HepG2 (cell line): ENCODE data around the gene HOMEZ. TPM values are rescaled to one million over a fixed set of nuclear protein-coding genes. Genes with fewer than 3 reads are reported as not detected.

ENCODE experiments used
- ATF7-NPFF ChIP-seq: sonication (generic); formaldehyde crosslinking; IDR thresholded peaks from 2 replicates; pipeline ENCODE4 v1.8.1; 2023; ENCODE audit warnings: mild to moderate bottlenecking, low read depth, missing genetic modification reagents, moderate library complexity
- BCL6 ChIP-seq: IDR thresholded peaks from 2 replicates; pipeline ENCODE4 v1.6.1; 2016; ENCODE audit warnings: missing genetic modification reagents, missing compliant biosample characterization
- ETV6 ChIP-seq: sonication (generic); formaldehyde crosslinking; conservative IDR thresholded peaks from 2 replicates; pipeline ENCODE4 v1.4.0; 2020; ENCODE audit warnings: missing genetic modification reagents
- FOSL2 ChIP-seq: sonication (generic); formaldehyde crosslinking; IDR thresholded peaks from 2 replicates; pipeline ENCODE4 v1.4.0; 2020; ENCODE audit warnings: missing genetic modification reagents
- FOXK2 ChIP-seq: fragments of 450-650 bp; IDR thresholded peaks from 2 replicates; pipeline ENCODE4 v1.6.1; 2016
- ISX ChIP-seq: sonication (generic); formaldehyde crosslinking; conservative IDR thresholded peaks from 2 replicates; pipeline ENCODE4 v1.5.0; 2020; ENCODE audit warnings: missing genetic modification reagents
- KMT2A ChIP-seq: sonication (generic); formaldehyde crosslinking; IDR thresholded peaks from 2 replicates; pipeline ENCODE4 v1.4.0; 2020; ENCODE audit warnings: missing genetic modification reagents
- MZF1 ChIP-seq: sonication (generic); formaldehyde crosslinking; IDR thresholded peaks from 2 replicates; pipeline ENCODE4 v1.8.1; 2023; ENCODE audit warnings: mild to moderate bottlenecking, missing genetic modification reagents, borderline replicate concordance
- NR2F6 ChIP-seq, 2 experiments: IDR thresholded peaks; 2 replicates each; pipeline ENCODE4 v1.6.1; 2016; ENCODE audit warnings: antibody characterized with exemption in 1 of 2, mild to moderate bottlenecking in 1 of 2
- PITX1 ChIP-seq: sonication (generic); formaldehyde crosslinking; IDR thresholded peaks from 2 replicates; pipeline ENCODE4 v1.5.1; 2020; ENCODE audit warnings: mild to moderate bottlenecking, missing genetic modification reagents
- PPARG ChIP-seq: conservative IDR thresholded peaks from 2 replicates; pipeline ENCODE4 v1.6.1; 2016; ENCODE audit warnings: missing biosample characterization, missing genetic modification reagents
- SOX5 ChIP-seq: IDR thresholded peaks from 2 replicates; pipeline ENCODE4 v1.6.1; 2016; ENCODE audit warnings: borderline replicate concordance
- ZNF354B ChIP-seq: sonication (generic); formaldehyde crosslinking; IDR thresholded peaks from 2 replicates; pipeline ENCODE4 v1.8.0; 2022; ENCODE audit warnings: mild to moderate bottlenecking, missing genetic modification reagents
- ZNF484 ChIP-seq: sonication (generic); formaldehyde crosslinking; IDR thresholded peaks from 2 replicates; pipeline ENCODE4 v1.5.1; 2020; ENCODE audit warnings: mild to moderate bottlenecking, low read depth, missing genetic modification reagents, borderline replicate concordance
- ZNF672 ChIP-seq: sonication (generic); formaldehyde crosslinking; IDR thresholded peaks from 2 replicates; pipeline ENCODE4 v1.8.1; 2022; ENCODE audit warnings: missing genetic modification reagents
- ZNF737 ChIP-seq: sonication (generic); formaldehyde crosslinking; IDR thresholded peaks from 2 replicates; pipeline ENCODE4 v1.5.0; 2020; ENCODE audit warnings: missing genetic modification reagents, mild to moderate bottlenecking, borderline replicate concordance
- ZNF761 ChIP-seq: sonication (generic); formaldehyde crosslinking; conservative IDR thresholded peaks from 2 replicates; pipeline ENCODE4 v1.4.0; 2020; ENCODE audit warnings: mild to moderate bottlenecking, missing genetic modification reagents
- ZNF768 ChIP-seq: sonication (generic); formaldehyde crosslinking; IDR thresholded peaks from 2 replicates; pipeline ENCODE4 v1.4.0; 2020; ENCODE audit warnings: missing genetic modification reagents
- ZNF816 ChIP-seq: sonication (generic); formaldehyde crosslinking; IDR thresholded peaks from 2 replicates; pipeline ENCODE4 v1.8.0; 2022; ENCODE audit warnings: missing genetic modification reagents, mild to moderate bottlenecking, borderline replicate concordance
- ZNF83 ChIP-seq: sonication (generic); formaldehyde crosslinking; IDR thresholded peaks from 2 replicates; pipeline ENCODE4 v1.4.0; 2020; ENCODE audit warnings: missing genetic modification reagents, mild to moderate bottlenecking, borderline replicate concordance
- polyA plus RNA-seq, 8 experiments: library from polyadenylated mRNA; depleted of rRNA in 3 of 8; stranded (reverse) in 7 of 8; unstranded in 1 of 8; fragments of >200 nt; fragmentation: Illumina TruSeq in 4 of 8; extraction: Trizol in 4 of 8; gene quantifications; 2 replicates each; pipeline versions ENCODE4 v1.2.1 to v1.2.3, GENCODE V29; 2011 to 2016; ENCODE audit warnings: low read depth in 4 of 8, missing spikeins in 1 of 8, mixed read lengths in 1 of 8; ENCODE audit not compliant: insufficient read depth in 1 of 8
- total RNA-seq, 5 experiments: library from RNA; depleted of rRNA; stranded (reverse); fragments of >200 nt; fragmentation: Illumina TruSeq; extraction: Trizol; gene quantifications; 2 replicates each; pipeline ENCODE4 v1.2.3, GENCODE V29; 2016; ENCODE audit warnings: low read depth in 1 of 5
- TF ChIP-seq, protein P1 (sequence below): sonication (generic); formaldehyde crosslinking; conservative IDR thresholded peaks from 2 replicates; pipeline ENCODE4 v1.4.0; 2020; ENCODE audit warnings: missing genetic modification reagents
- TF ChIP-seq, protein P2 (sequence below): IDR thresholded peaks from 2 replicates; pipeline ENCODE4 v1.4.0; 2020; ENCODE audit warnings: mild to moderate bottlenecking, missing genetic modification reagents
- TF ChIP-seq, protein P3 (sequence below): sonication (generic); formaldehyde crosslinking; IDR thresholded peaks from 2 replicates; pipeline ENCODE4 v1.5.0; 2020; ENCODE audit warnings: mild to moderate bottlenecking, missing genetic modification reagents, moderate library complexity

The HOMEZ gene
- total and polyA plus RNA-seq, 2 of the 13 experiments (the other 11 are each of a cell fraction or from before 2014, with no cell fraction given), result 14.5 to 31.8 TPM

DNA sequence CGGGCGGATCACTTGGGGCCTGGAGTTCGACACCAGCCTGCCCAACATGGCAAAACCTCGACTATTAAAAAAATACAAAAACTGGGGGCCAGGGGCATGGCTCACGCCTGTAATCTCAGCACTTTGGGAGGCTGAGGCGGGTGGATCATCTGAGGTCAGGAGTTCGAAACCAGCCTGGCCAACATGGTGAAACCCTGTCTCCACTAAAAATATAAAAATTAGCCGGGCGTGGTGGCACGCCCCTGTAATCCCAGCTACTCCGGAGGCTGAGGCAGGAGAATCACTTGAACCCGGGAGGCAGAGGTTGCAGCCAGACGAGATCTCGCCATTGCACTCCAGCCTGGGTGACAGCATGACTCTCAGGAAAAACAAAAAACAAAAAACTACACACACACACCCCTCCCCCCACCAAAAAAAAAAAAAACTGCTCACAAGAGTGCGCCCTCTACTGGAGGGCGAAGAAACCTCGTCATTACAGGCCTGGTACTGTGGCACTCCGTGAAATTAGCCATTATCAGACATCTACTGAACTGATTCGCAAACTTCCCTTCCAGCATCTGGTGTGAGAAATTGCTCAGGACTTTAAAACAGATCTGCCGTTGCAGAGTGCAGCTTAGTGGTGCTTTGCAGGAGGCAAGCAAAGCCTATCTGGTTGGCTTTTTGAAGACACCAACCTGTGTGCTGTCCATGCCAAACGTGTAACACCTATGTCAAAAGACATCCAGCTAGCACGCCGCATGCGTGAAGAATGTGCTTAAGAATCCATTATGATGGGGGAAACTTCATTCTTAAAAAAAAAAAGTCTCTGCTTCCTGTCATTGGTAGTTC, 9.0 kb upstream of the HOMEZ start (continued):
- TF ChIP-seq ATF7-NPFF (CRISPR knock-in tag) (0 out of 2 replicates have a peak, but pooled peaks have one; percentile 28), ZNF761 (CRISPR knock-in tag) (no peak), SOX5 (CRISPR knock-in tag) (no peak), PITX1 (CRISPR knock-in tag) (peak; percentile 60; the same call in 1 of the 2 replicates), ZNF83 (CRISPR knock-in tag) (no peak), ZNF354B (CRISPR knock-in tag) (peak; percentile 61; the same call in 1 of the 2 replicates), PPARG (CRISPR knock-in tag) (peak; percentile 29; the same call in 1 of the 2 replicates), ETV6 (CRISPR knock-in tag) (no peak), ZNF816 (CRISPR knock-in tag) (0 out of 2 replicates have a peak, but pooled peaks have one; percentile 38), NR2F6 (IDR thresholded peaks at IDR 0.05) (peak; percentile 24; the same call in 1 of the 2 replicates), NR2F6 (CRISPR knock-in tag; IDR thresholded peaks at IDR 0.05) (no peak), MZF1 (CRISPR knock-in tag) (0 out of 2 replicates have a peak, but pooled peaks have one; percentile 63), FOSL2 (CRISPR knock-in tag) (peak; percentile 42; the same call in 1 of the 2 replicates), KMT2A (CRISPR knock-in tag) (peak; percentile 49; the same call in 1 of the 2 replicates), FOXK2 (peak; percentile 43; the same call in 1 of the 2 replicates), ZNF672 (CRISPR knock-in tag) (no peak), ZNF768 (CRISPR knock-in tag) (0 out of 2 replicates have a peak, but pooled peaks have one; percentile 39), ISX (CRISPR knock-in tag) (peak; percentile 82; the same call in 1 of the 2 replicates), ZNF484 (CRISPR knock-in tag) (no peak), ZNF737 (CRISPR knock-in tag) (no peak), BCL6 (CRISPR knock-in tag) (0 out of 2 replicates have a peak, but pooled peaks have one; percentile 4)
- TF ChIP-seq, protein P1, sequence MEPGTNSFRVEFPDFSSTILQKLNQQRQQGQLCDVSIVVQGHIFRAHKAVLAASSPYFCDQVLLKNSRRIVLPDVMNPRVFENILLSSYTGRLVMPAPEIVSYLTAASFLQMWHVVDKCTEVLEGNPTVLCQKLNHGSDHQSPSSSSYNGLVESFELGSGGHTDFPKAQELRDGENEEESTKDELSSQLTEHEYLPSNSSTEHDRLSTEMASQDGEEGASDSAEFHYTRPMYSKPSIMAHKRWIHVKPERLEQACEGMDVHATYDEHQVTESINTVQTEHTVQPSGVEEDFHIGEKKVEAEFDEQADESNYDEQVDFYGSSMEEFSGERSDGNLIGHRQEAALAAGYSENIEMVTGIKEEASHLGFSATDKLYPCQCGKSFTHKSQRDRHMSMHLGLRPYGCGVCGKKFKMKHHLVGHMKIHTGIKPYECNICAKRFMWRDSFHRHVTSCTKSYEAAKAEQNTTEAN (CRISPR knock-in tag), result 0 out of 2 replicates have a peak, but pooled peaks have one; percentile 30
- TF ChIP-seq, protein P2, sequence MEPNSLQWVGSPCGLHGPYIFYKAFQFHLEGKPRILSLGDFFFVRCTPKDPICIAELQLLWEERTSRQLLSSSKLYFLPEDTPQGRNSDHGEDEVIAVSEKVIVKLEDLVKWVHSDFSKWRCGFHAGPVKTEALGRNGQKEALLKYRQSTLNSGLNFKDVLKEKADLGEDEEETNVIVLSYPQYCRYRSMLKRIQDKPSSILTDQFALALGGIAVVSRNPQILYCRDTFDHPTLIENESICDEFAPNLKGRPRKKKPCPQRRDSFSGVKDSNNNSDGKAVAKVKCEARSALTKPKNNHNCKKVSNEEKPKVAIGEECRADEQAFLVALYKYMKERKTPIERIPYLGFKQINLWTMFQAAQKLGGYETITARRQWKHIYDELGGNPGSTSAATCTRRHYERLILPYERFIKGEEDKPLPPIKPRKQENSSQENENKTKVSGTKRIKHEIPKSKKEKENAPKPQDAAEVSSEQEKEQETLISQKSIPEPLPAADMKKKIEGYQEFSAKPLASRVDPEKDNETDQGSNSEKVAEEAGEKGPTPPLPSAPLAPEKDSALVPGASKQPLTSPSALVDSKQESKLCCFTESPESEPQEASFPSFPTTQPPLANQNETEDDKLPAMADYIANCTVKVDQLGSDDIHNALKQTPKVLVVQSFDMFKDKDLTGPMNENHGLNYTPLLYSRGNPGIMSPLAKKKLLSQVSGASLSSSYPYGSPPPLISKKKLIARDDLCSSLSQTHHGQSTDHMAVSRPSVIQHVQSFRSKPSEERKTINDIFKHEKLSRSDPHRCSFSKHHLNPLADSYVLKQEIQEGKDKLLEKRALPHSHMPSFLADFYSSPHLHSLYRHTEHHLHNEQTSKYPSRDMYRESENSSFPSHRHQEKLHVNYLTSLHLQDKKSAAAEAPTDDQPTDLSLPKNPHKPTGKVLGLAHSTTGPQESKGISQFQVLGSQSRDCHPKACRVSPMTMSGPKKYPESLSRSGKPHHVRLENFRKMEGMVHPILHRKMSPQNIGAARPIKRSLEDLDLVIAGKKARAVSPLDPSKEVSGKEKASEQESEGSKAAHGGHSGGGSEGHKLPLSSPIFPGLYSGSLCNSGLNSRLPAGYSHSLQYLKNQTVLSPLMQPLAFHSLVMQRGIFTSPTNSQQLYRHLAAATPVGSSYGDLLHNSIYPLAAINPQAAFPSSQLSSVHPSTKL (CRISPR knock-in tag), result no peak
- TF ChIP-seq, protein P3, sequence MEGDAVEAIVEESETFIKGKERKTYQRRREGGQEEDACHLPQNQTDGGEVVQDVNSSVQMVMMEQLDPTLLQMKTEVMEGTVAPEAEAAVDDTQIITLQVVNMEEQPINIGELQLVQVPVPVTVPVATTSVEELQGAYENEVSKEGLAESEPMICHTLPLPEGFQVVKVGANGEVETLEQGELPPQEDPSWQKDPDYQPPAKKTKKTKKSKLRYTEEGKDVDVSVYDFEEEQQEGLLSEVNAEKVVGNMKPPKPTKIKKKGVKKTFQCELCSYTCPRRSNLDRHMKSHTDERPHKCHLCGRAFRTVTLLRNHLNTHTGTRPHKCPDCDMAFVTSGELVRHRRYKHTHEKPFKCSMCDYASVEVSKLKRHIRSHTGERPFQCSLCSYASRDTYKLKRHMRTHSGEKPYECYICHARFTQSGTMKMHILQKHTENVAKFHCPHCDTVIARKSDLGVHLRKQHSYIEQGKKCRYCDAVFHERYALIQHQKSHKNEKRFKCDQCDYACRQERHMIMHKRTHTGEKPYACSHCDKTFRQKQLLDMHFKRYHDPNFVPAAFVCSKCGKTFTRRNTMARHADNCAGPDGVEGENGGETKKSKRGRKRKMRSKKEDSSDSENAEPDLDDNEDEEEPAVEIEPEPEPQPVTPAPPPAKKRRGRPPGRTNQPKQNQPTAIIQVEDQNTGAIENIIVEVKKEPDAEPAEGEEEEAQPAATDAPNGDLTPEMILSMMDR (CRISPR knock-in tag), result peak; percentile 94
